Astrocyte of the spinal cord (primary cell): ENCODE measurements around the gene KPNA5.
"Not testable (repeated sequence)": the region's sequence is repeated elsewhere in the genome, so short reads cannot be mapped to it uniquely, and the experiment has no call there.

Experiments
- DNase-seq: peaks from one replicate; pipeline ENCODE4 v3.0.0; 2011; ENCODE audit warnings: low read depth, low spot score
- H3K4me3 ChIP-seq: 2 replicates; pipeline ENCODE4 v1.5.1; 2011; ENCODE audit warnings: low read depth, mild to moderate bottlenecking, low read length, moderate library complexity
- in situ Hi-C: cut with HindIII; loops from 2 replicates; pipeline ENCODE4 v1.10.0; 2017; ENCODE audit warnings: low sequenced_read_pairs
- TF ChIP-seq, protein P1 (sequence below): IDR thresholded peaks from 2 replicates; pipeline ENCODE4 v1.5.1; 2012; ENCODE audit warnings: low read depth, mild to moderate bottlenecking, low read length, inconsistent platforms

The KPNA5 gene

DNA sequence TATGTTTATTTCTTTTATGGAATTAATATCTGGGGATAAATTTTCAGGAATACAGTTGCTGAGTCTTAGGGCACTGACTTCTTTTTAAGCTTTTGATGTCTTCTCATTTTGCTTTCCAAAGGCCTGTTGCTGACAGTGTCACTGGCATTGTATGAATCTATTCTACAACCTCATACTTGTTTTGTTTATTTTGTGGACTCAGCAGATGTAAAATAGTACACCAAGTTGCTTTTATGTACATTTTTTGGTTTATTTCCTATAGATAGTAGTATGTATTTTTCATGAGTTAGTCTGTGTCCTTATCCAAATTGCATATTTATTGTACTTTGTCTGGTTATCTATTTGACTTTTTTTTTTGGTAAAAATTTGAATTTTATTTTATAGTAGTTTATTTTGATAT is 49.5 kb downstream of the KPNA5 start:
- TF ChIP-seq, protein P1, sequence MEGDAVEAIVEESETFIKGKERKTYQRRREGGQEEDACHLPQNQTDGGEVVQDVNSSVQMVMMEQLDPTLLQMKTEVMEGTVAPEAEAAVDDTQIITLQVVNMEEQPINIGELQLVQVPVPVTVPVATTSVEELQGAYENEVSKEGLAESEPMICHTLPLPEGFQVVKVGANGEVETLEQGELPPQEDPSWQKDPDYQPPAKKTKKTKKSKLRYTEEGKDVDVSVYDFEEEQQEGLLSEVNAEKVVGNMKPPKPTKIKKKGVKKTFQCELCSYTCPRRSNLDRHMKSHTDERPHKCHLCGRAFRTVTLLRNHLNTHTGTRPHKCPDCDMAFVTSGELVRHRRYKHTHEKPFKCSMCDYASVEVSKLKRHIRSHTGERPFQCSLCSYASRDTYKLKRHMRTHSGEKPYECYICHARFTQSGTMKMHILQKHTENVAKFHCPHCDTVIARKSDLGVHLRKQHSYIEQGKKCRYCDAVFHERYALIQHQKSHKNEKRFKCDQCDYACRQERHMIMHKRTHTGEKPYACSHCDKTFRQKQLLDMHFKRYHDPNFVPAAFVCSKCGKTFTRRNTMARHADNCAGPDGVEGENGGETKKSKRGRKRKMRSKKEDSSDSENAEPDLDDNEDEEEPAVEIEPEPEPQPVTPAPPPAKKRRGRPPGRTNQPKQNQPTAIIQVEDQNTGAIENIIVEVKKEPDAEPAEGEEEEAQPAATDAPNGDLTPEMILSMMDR: no peak
- H3K4me3 ChIP-seq: no peak overlapping the region
- DNase-seq: no peak
- in situ Hi-C loops: no loop called here

DNA sequence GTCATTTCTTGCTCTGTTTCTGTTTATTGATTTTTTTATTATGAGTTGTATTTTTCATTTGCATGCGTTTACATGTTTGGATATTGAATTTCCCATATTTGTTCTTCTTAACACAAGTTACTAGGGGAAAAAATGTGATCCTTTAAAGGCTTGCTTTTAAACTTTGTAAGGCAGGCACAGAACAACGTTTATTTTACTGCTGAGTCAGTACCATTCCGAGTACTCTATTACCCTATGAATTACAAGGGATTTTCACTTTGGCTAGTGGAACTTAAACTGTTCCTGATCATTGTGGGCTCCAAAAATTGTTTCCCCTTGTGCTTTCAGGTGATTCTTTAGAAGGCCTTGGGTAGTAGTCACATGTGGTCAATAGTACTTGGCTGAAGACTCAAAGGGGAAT is 56.0 kb downstream of the KPNA5 start:
- H3K4me3 ChIP-seq: no peak overlapping the region
- DNase-seq: no peak
- in situ Hi-C loops: no loop called here
- TF ChIP-seq, protein P1: no peak

DNA sequence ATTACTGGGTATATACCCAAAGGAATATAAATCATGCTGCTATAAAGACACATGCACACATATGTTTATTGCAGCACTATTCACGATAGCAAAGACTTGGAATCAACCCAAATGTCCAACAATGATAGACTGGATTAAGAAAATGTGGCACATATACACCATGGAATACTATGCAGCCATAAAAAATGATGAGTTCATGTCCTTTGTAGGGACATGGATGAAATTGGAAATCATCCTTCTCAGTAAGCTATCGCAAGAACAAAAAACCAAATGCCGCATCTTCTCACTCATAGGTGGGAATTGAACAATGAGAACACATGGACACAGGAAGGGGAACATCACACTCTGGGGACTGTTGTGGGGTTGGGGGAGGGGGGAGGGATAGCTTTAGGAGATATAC is 59.5 kb downstream of the KPNA5 start:
- H3K4me3 ChIP-seq, in situ Hi-C loops, DNase-seq: not testable (repeated sequence)

DNA sequence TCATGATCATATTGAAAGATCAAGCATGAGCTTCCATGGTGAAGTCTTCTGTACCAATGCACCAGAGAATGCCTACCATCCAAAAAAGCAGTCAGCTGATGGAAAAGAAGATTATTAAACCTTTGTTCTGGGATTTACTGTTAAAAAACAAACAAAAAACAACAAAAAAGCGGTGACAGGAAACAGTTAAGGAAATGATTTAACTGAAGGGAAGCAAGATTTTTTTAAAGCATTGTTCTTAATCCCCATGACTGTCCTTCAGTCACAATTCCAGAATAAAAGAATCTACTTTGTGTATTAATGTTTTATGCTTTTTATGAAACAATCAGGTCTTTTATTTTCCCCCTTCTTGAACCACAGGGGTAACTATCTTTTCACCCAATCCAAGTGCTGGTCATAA is 60.6 kb downstream of the KPNA5 start:
- in situ Hi-C loops: no loop called here
- DNase-seq: no peak
- no peak overlapping the region for H3K4me3 ChIP-seq
- TF ChIP-seq, protein P1: no peak

DNA sequence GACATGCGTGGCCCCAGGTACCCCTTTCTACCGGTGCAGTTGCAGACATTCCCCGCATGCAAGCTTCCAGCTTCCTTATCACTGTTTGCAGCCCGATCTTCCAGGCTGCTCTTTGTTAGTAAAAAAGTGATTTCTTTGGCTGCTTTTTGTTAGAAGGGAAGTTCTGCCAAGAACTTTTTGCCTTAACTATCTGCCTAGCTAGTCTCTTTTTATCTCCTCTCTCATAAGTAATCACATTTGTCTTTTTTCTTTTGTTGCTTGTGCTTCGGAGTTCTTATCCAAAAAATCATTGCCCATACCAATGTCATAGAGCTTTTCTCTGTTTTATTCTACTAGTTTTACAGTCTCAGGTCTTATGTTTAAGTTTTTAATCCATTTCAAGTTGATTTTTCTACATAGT is 64.2 kb downstream of the KPNA5 start:
- no peak for DNase-seq
- in situ Hi-C loops: no loop called here
- no peak overlapping the region for H3K4me3 ChIP-seq
- TF ChIP-seq, protein P1: no peak

DNA sequence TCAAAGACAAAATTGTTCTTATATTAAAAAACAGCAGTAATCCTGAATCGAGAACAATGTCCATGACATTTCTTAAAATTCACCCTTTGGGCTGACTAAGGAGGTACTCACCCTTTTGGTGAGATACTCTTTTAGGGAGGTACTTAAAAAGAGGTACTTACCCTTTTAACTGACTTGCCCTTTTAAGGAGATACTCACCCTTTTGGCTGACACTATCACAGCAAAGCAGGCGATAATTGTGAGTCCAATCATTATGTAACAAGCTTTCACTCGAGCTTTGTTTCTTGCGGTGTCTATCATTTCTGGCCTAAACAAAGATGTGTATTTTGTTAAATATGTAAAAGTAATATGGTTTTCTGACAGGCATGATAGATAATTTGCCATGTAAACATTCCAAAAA is 80.8 kb downstream of the KPNA5 start:
- in situ Hi-C loops: no loop called here
- no peak overlapping the region for H3K4me3 ChIP-seq
- no peak for DNase-seq
- TF ChIP-seq, protein P1: no peak

DNA sequence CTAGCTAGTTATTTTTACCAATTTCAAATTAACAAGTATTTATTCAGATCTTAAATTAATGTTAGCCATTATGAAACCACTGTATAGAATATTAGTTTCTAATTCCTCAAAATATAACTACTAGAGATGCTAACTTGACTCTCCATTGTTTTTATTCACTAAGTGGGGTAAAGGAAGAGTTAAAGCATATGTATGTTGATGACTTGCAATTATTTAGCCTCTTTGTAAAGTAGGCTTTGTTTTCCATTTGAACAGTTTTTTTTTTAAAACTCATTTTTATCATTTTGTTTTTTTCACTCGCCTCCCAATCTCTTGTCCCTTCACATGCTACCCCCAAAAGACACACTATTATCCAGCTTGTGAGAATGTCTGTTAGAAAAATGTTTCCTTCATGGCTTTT is 81.2 kb downstream of the KPNA5 start:
- no peak overlapping the region for H3K4me3 ChIP-seq
- DNase-seq: no peak
- in situ Hi-C loops: no loop called here

More for the DNA sequence above, 81.2 kb downstream of the KPNA5 start:
- TF ChIP-seq, protein P1: no peak
